ACC112 (cell line): ENCODE measurements around the gene PPFIA3.
"Not testable (repeated sequence)": the region's sequence is repeated elsewhere in the genome, so short reads cannot be mapped to it uniquely, and the experiment has no call there.

Experiments used
- H2AFZ ChIP-seq: fragments of 200-600 bp; sonication (generic); one replicate; pipeline ENCODE4 v1.6.0; 2017; ENCODE audit warnings: antibody characterized with exemption, low read length; ENCODE audit not compliant: unreplicated experiment
- H3K27ac ChIP-seq: fragments of 200-600 bp; sonication (generic); 2 replicates; pipeline ENCODE4 v1.5.1; 2014; ENCODE audit warnings: low read depth, mild to moderate bottlenecking, antibody characterized with exemption, low read length, moderate library complexity
- H3K27me3 ChIP-seq: fragments of 200-600 bp; sonication (generic); 2 replicates; pipeline ENCODE4 v1.6.1; 2014; ENCODE audit warnings: mild to moderate bottlenecking, antibody characterized with exemption, low read length, moderate library complexity, mixed read lengths; ENCODE audit not compliant: insufficient read depth
- H3K36me3 ChIP-seq: fragments of 200-600 bp; sonication (generic); 2 replicates; pipeline ENCODE4 v1.6.1; 2016; ENCODE audit warnings: mild to moderate bottlenecking, antibody characterized with exemption, low read length, moderate library complexity, mixed read lengths; ENCODE audit not compliant: insufficient read depth
- H3K4me1 ChIP-seq: fragments of 200-600 bp; sonication (generic); one replicate; pipeline ENCODE4 v1.6.1; 2016; ENCODE audit warnings: low read length, mixed read lengths; ENCODE audit not compliant: insufficient read depth, unreplicated experiment, control insufficient read depth
- H3K4me3 ChIP-seq: fragments of 200-600 bp; sonication (generic); 2 replicates; pipeline ENCODE4 v1.5.1; 2014; ENCODE audit warnings: mild to moderate bottlenecking, low read depth, low read length
- H3K79me2 ChIP-seq: fragments of 200-600 bp; sonication (generic); one replicate; pipeline ENCODE4 v1.6.0; 2016; ENCODE audit warnings: low read length; ENCODE audit not compliant: control insufficient read depth, unreplicated experiment, insufficient read depth

The PPFIA3 gene

GRCh38 chr19:49119411-49120324, at the start of gene PPFIA3:
PPFIA3 (plus strand) TSS chr19:49119544; CDS start chr19:49127874, 8,330 bp downstream.
- H3K79me2 ChIP-seq: no peaks in the 10 kb centered on the region
- peak within 1 kb of the TSS; percentile 75 for H2AFZ ChIP-seq

GRCh38 chr19:49070416-49070815, 48.9 kb upstream of the PPFIA3 start:
- H3K4me3 ChIP-seq: no peak overlapping the region
- no peaks in the 10 kb centered on the region for H3K79me2 ChIP-seq
- peaks cover 22% of the 10 kb centered on the region for H3K27me3 ChIP-seq
- H2AFZ ChIP-seq: no peak overlapping the region
- no peak overlapping the region for H3K27ac ChIP-seq
- H3K36me3 ChIP-seq: no peaks in the 10 kb centered on the region
- no peaks in the 10 kb centered on the region for H3K4me1 ChIP-seq

More at GRCh38 chr19:49119411-49120324, at the start of gene PPFIA3:
- Histone ChIP-seq H3K4me3 (peak within 1 kb of the TSS; percentile 85), H3K4me1 (no peaks in the 10 kb centered on the region), H3K36me3 (no peaks in the 10 kb centered on the region), H3K27ac (peak within 1 kb of the TSS; percentile 64; the same call in 1 of the 2 replicates), H3K27me3 (peaks cover 8% of the 10 kb centered on the region)

DNA sequence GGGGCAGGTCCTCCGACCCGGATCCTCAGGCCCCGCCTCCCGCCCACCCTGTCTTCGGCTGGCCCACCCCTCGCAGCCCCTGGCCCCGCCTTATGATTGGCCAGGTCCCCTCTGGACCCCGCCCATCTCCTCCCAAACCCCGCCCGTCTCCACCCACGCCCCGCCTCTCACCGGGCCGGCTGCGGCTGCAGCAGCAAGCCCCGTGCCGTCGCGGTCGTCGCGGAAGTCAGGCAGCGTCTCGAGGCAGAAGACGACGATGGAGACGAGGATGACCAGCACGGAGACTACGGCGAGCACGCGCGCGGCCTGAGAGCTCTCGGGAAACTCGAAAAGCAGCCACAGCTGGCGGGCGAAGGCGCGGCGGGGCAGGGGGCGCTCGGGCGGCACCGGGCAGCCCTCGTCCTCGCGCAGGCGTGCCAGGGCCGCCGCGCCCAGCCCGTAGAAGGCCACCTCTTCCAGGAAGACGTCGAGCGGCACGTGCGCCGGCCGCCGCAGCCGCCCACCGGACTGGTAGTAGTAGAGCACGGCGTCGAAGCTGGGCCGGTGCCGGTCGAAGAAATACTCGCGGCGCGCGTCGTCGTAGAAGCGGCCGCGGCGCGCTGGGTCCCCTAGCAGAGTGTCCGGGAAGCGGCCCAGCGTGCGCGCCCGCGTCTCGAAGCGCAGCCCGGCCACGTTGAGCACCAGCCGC, 47.3 kb upstream of the PPFIA3 start:
- Histone ChIP-seq H3K79me2 (no peaks in the 10 kb centered on the region), H2AFZ (no peak overlapping the region), H3K4me3 (no peak overlapping the region), H3K27ac (no peak overlapping the region), H3K4me1 (no peaks in the 10 kb centered on the region), H3K27me3 (peaks cover 21% of the 10 kb centered on the region), H3K36me3 (no peaks in the 10 kb centered on the region)

DNA sequence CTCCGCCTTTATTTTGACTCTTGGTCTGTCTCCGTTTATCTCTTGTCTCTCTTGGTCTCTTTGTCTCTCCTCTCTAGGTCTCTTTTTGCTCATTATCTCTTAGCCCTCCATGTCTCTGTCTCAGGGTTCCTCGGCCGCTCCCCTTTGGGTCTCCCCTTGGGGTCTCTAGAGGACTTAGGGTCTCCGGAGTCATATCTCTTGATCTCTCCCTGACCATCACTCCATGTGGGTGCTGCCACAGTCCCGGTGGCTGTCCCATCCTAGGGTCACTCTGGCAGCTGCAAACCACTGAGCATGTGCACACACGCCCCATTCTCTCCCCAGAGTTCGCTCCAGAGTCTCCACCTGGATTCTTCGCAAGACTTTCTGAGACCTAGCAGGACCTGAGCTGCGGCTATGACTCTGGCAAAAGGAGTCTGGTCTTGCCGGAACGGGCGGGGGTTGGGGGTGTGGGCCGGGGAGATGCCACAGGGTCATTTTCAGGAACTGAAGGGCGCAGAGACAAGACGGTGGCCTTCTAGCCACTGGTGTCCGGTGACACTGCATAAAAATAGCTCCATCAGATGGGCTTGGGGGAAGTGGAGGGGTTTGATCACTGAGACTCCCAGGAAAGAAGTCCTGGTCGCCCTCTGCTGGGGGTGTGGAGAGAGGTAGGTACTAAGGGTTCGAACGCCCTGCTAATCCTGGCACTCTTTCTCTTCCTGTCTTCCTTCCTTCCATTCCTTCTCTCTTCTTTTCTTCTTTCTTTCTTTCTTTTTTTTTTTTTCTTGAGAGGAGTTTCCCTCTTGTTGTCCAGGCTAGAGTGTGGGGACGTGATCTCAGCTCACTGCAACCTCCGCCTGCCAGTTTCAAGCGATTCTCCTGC, 45.6 kb upstream of the PPFIA3 start:
- no peak overlapping the region for H2AFZ ChIP-seq
- H3K4me1 ChIP-seq: no peaks in the 10 kb centered on the region
- H3K27ac ChIP-seq: no peak overlapping the region
- H3K27me3 ChIP-seq: peaks cover 21% of the 10 kb centered on the region
- H3K36me3 ChIP-seq: no peaks in the 10 kb centered on the region
- H3K4me3 ChIP-seq: no peak overlapping the region
- no peaks in the 10 kb centered on the region for H3K79me2 ChIP-seq

GRCh38 chr19:49074869-49075268, 44.5 kb upstream of the PPFIA3 start:
- H3K79me2 ChIP-seq, H2AFZ ChIP-seq, H3K27ac ChIP-seq, H3K36me3 ChIP-seq, H3K4me3 ChIP-seq, H3K4me1 ChIP-seq: not testable (repeated sequence)
- peaks cover 21% of the 10 kb centered on the region for H3K27me3 ChIP-seq

DNA sequence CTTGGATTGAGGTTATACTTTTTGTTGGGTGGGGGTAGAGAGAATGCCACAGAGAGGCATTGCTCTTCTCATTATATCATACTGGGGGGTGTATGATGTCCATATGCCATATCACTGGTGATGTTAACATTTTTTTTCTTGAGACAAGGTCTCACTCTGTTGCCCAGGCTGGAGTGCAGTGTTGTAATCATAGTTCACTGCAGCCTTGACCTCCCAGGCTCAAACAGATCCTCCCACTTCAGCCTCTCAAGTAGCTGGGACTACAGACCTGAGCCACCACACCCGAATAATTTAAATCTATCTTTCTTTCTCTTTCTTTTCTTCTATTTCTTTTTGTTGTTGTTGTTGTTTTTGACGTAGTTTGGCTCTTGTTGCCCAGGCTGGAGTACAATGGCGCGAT, 39.0 kb upstream of the PPFIA3 start:
- Histone ChIP-seq H3K36me3 (no peaks in the 10 kb centered on the region), H2AFZ (no peak overlapping the region), H3K4me3 (no peak overlapping the region), H3K4me1 (no peaks in the 10 kb centered on the region), H3K27me3 (no peaks in the 10 kb centered on the region), H3K79me2 (peaks cover under 1% of the 10 kb centered on the region), H3K27ac (no peak overlapping the region)

DNA sequence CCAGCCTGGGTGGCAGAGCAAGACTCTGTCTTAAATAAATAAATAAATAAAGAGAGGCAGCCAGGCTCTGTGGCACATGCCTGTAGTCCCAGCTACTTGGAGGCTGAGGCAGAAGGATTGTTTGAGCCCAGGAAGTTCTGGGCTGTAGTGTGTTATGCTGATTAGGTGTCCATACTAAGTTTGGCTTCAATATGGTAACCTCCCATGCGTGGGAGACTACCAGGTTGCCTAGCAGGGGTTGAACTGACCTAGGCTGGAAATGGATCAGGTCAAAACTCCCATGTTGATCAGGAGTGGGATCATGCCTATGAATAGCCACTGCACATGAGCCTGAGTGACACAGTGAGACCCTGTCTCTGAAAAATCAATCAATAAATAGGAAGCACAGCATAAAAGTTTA, 38.1 kb upstream of the PPFIA3 start:
- Histone ChIP-seq H2AFZ (no peak overlapping the region), H3K4me1 (no peaks in the 10 kb centered on the region), H3K79me2 (peaks cover 9% of the 10 kb centered on the region), H3K4me3 (no peak overlapping the region), H3K36me3 (no peaks in the 10 kb centered on the region), H3K27ac (no peak overlapping the region), H3K27me3 (no peaks in the 10 kb centered on the region)

DNA sequence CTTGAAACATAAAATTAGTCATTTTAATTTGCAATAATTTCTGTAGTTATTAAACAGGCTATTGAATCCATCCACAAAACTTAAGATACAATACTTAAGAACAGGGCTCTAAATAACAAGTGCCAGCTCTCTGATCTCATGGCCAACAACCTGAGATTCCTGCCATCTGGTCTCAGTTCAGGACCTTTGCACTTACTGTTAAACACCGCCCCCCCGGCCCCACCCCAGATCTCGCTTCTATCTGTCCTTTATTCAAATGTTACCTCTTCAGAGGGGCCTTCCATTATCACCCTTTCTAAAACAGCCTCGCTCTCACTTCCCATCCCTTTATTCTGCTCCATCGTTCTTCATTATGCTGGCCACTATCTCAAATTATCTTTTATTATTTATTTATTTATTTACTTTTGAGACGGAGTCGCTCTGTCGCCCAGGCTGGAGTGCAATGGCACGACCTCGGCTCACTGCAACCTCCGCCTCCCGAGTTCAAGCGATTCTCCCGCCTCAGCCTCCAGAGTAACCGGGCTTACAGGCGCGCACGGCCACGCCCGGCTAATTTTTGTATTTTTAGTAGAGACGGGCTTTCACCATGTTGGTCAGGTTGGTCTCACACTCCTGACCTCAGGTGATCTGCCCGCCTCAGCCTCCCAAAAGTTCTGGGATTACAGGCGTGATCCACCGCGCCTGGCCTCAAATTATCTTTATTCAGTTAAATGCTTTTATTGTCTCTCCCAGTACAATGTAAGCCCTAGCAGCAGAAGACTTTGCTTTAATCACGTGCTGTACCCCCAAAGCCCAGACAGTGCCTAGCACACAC, 34.9 kb upstream of the PPFIA3 start:
- Histone ChIP-seq H3K36me3 (peaks cover 9% of the 10 kb centered on the region; the same call in 1 of the 2 replicates), H3K4me1 (peaks cover 4% of the 10 kb centered on the region), H3K4me3 (peak overlapping the region; percentile 85), H3K79me2 (peaks cover 36% of the 10 kb centered on the region), H3K27ac (peak overlapping the region; percentile 79; the same call in 1 of the 2 replicates), H3K27me3 (no peaks in the 10 kb centered on the region), H2AFZ (no peak overlapping the region)

DNA sequence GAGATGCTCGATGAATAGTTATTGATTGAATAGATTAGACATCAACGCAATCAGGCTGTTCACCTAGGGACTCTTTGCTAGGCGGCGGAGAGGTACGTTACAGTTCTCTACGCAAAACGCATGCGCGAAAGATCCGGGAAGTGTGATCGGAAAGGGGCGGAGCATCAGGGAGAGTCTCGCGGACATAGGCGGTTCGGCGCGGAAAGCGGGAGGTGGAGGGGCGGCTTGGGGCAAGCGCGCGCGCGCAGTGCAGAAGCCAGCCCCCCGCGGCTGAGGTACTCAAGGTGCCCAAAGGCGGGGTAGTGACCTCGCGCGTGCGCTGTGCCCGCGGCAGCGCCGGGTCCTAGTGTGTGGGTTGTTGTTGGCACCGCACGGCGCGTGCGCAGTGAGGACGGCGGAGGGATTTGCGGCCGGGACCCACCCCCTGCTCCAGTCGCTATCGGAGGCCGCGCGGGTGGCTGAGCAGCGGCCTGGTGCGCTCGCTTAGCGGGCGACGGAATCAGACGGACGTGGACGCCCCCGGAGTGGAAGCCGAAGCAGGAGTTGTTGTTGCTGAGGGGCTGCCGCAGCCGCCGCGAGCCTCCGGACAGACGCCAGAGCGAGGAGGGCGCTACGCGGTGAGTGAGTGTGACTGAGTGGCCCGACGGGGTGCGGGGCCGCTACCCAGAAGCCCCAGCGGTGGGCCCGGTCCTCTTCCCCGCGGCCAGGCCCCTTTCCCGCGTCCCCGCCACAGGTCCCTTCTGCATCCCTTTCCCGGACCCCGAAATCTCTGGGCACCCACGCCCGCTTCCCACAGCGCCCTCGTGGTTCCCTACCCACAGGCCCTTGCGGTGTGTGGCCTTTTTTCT, 34.1 kb upstream of the PPFIA3 start, which contains the start of gene SNRNP70:
Gene SNRNP70 (plus strand): TSS at position 432 of the 848 bp plus-strand sequence. CDS start 964 bp downstream, outside the sequence.
- Histone ChIP-seq H2AFZ (no peak within 1 kb of the TSS), H3K27ac (peak within 1 kb of the TSS; percentile 79), H3K79me2 (peaks cover 42% of the 10 kb centered on the region)

More for the DNA sequence above, 34.1 kb upstream of the PPFIA3 start, which contains the start of gene SNRNP70:
- Histone ChIP-seq H3K27me3 (no peaks in the 10 kb centered on the region), H3K36me3 (peaks cover 11% of the 10 kb centered on the region), H3K4me3 (peak within 1 kb of the TSS; percentile 85), H3K4me1 (peaks cover 4% of the 10 kb centered on the region)
